ENCODE measurements around the gene RGR.

Gene RGR

DNA sequence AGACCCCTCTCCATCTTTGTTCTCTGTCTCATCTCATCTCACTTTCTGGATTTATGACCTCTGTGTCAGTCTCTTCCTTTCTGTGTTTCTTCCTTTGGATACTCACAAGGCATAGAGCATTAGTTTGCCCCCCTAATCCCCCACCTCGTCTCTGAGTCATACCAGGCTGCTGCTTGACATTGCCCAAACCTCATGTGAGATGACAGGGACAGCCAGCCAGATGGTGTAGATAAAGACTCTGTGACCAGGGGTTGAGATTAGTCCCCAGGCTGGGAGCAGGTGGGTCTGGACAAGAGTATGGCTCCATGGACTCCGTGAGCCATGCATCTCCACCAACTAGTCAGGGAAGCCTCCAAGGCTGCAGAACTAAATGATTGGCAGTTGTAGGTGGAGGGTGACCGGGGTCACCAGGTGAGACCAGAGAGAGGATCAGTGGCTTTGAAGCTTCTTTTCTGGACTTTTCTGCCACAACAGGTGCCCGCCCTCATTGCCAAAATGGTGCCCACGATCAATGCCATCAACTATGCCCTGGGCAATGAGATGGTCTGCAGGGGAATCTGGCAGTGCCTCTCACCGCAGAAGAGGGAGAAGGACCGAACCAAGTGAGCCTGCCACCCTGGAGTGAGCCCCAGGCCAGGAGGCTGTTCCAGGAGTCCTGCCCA, 13.3 kb downstream of the RGR start:
- H3K4me1 ChIP-seq (ENCODE audit: control insufficient read depth in 1 of 2, insufficient read depth in 1 of 2, low read depth in 1 of 2, low read length in 1 of 2), result no peaks in the 10 kb centered on the region
- H3K4me3 ChIP-seq (ENCODE audit: low read depth in 1 of 2, low read length in 1 of 2), result no peak overlapping the region
- TF ChIP-seq, protein P1, sequence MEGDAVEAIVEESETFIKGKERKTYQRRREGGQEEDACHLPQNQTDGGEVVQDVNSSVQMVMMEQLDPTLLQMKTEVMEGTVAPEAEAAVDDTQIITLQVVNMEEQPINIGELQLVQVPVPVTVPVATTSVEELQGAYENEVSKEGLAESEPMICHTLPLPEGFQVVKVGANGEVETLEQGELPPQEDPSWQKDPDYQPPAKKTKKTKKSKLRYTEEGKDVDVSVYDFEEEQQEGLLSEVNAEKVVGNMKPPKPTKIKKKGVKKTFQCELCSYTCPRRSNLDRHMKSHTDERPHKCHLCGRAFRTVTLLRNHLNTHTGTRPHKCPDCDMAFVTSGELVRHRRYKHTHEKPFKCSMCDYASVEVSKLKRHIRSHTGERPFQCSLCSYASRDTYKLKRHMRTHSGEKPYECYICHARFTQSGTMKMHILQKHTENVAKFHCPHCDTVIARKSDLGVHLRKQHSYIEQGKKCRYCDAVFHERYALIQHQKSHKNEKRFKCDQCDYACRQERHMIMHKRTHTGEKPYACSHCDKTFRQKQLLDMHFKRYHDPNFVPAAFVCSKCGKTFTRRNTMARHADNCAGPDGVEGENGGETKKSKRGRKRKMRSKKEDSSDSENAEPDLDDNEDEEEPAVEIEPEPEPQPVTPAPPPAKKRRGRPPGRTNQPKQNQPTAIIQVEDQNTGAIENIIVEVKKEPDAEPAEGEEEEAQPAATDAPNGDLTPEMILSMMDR (IDR thresholded peaks at IDR 0.05), result no peak

GRCh38 chr10:84261236-84261915, 16.5 kb downstream of the RGR start:
- H3K27me3 ChIP-seq, result peaks cover 34% of the 10 kb centered on the region

More for the DNA sequence above, 13.3 kb downstream of the RGR start:
- Histone ChIP-seq H3K27ac (no peak overlapping the region), H3K36me3 (no peaks in the 10 kb centered on the region), H3K9me3 (no peaks in the 10 kb centered on the region), H3K27me3 (peaks cover 14% of the 10 kb centered on the region)

GRCh38 chr10:84262190-84262956, 17.5 kb downstream of the RGR start:
- Histone ChIP-seq H3K4me3 (ENCODE audit: low read depth in 1 of 2, low read length in 1 of 2) (no peak overlapping the region), H3K27me3 (peaks cover 24% of the 10 kb centered on the region), H3K27ac (no peak overlapping the region), H3K36me3 (no peaks in the 10 kb centered on the region), H3K4me1 (ENCODE audit: control insufficient read depth in 1 of 2, insufficient read depth in 1 of 2, low read depth in 1 of 2, low read length in 1 of 2) (no peaks in the 10 kb centered on the region), H3K9me3 (no peaks in the 10 kb centered on the region)
- TF ChIP-seq, protein P1 (IDR thresholded peaks at IDR 0.05), result no peak

More at GRCh38 chr10:84261236-84261915, 16.5 kb downstream of the RGR start:
- no peak overlapping the region for H3K4me3 ChIP-seq (ENCODE audit: low read depth in 1 of 2, low read length in 1 of 2)
- H3K4me1 ChIP-seq (ENCODE audit: control insufficient read depth in 1 of 2, insufficient read depth in 1 of 2, low read depth in 1 of 2, low read length in 1 of 2), result no peaks in the 10 kb centered on the region
- TF ChIP-seq, protein P1 (IDR thresholded peaks at IDR 0.05), result no peak
- no peak overlapping the region for H3K27ac ChIP-seq
- no peaks in the 10 kb centered on the region for H3K36me3 ChIP-seq
- no peaks in the 10 kb centered on the region for H3K9me3 ChIP-seq

DNA sequence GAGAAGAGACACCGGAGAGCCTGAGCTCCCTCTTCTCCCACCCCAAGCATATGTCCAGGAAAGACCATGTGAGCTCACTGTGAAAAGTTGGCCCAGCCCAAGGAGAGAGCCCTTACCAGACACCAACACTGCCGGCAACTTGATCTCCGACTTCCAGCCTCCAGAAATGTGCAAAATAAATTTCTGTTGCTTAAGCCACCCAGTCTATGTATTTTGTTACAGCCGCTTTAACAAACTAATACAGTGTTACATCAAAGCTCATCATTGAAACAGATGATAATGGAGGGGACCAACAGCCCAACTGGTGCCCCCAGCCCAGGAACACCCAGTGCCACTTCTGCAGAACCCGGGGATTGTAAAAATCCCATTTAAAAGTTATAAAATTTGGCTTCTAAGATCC, 18.9 kb downstream of the RGR start:
- Histone ChIP-seq H3K9me3 (no peaks in the 10 kb centered on the region), H3K27ac (no peak overlapping the region), H3K4me1 (ENCODE audit: control insufficient read depth in 1 of 2, insufficient read depth in 1 of 2, low read depth in 1 of 2, low read length in 1 of 2) (no peaks in the 10 kb centered on the region), H3K36me3 (no peaks in the 10 kb centered on the region), H3K27me3 (peaks cover 21% of the 10 kb centered on the region), H3K4me3 (ENCODE audit: low read depth in 1 of 2, low read length in 1 of 2) (no peak overlapping the region)
- TF ChIP-seq, protein P1 (IDR thresholded peaks at IDR 0.05), result no peak

DNA sequence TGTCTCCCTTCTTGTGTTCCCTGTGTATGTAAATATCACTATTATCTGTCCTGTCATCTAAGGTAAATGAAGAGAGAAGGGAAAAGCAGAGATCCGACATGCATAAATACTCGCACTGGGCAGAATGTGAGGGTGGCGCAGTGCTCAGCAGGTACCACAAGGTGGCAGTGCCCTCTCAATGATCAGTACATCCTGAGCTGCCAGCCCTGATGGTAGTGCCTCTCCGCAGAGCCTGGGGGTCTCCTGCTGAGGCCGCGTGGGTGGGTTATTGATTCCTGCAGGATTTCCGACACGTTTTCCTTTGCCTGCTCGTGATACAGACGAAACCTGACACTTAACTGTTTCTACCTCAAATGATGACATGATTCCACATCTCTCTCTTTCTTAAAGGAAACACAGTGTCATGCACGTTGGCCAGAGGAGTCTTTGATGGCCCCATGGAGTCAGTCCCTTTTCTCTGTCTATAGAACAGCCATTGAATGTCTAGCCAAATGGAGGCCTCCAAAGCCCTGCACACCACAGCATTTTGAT, 19.8 kb downstream of the RGR start:
- H3K27ac ChIP-seq, result no peak overlapping the region
- no peak overlapping the region for H3K4me3 ChIP-seq (ENCODE audit: low read depth in 1 of 2, low read length in 1 of 2)
- no peaks in the 10 kb centered on the region for H3K4me1 ChIP-seq (ENCODE audit: control insufficient read depth in 1 of 2, insufficient read depth in 1 of 2, low read depth in 1 of 2, low read length in 1 of 2)
- peaks cover 21% of the 10 kb centered on the region for H3K27me3 ChIP-seq
- H3K36me3 ChIP-seq, result no peaks in the 10 kb centered on the region
- TF ChIP-seq, protein P1 (IDR thresholded peaks at IDR 0.05), result peak; percentile 77
- H3K9me3 ChIP-seq, result no peaks in the 10 kb centered on the region

All from neutrophil (primary cell).